ENCODE measurements around the gene PMAIP1.

Gene PMAIP1

GRCh38 chr18:59952283-59953007 is 52.6 kb downstream of the PMAIP1 start:
- no peak for DNase-seq (ENCODE audit: low spot score)

Measured in AG08396 (cell line).